GM19035 (cell line): Measurements from ENCODE around the gene KRT26.
"Not testable (repeated sequence)": the region's sequence is repeated elsewhere in the genome, so short reads cannot be mapped to it uniquely, and the experiment has no call there.

Experiments
- ATAC-seq: cut with Tn5 transposase; IDR thresholded peaks from one replicate; pipeline ENCODE4 v1.9.1; 2021; ENCODE audit not compliant: unreplicated experiment

KRT26 gene

GRCh38 chr17:40794466-40794865 lies 22.5 kb upstream of the KRT26 start:
- no peak for ATAC-seq

GRCh38 chr17:40793832-40794231 lies 21.8 kb upstream of the KRT26 start:
- ATAC-seq: no peak

- no peak for ATAC-seq
Observed at GRCh38 chr17:40791787-40792436, 19.9 kb upstream of the KRT26 start.

GRCh38 chr17:40791111-40791510 lies 19.1 kb upstream of the KRT26 start:
- ATAC-seq: no peak

GRCh38 chr17:40782450-40782849 lies 10.4 kb upstream of the KRT26 start, which contains the start of gene KRT27:
TSS of gene KRT27 (minus strand) at chr17:40782550. CDS start at chr17:40782493, 57 bp downstream.
- ATAC-seq: no peak

GRCh38 chr17:40779181-40779909 lies 7.3 kb upstream of the KRT26 start:
- no peak for ATAC-seq

GRCh38 chr17:40778461-40778860 lies 6.5 kb upstream of the KRT26 start:
- no peak for ATAC-seq

- no peak for ATAC-seq
Observed at GRCh38 chr17:40777971-40778370, 6.0 kb upstream of the KRT26 start.

- ATAC-seq: no peak
Observed at GRCh38 chr17:40777459-40777858, 5.5 kb upstream of the KRT26 start.

- no peak for ATAC-seq
Observed at GRCh38 chr17:40775945-40776344, 3.9 kb upstream of the KRT26 start.

- no peak for ATAC-seq
Observed at GRCh38 chr17:40765657-40766056, 6.3 kb downstream of the KRT26 start.

- no peak for ATAC-seq
Observed at GRCh38 chr17:40763752-40764151, 8.2 kb downstream of the KRT26 start.

GRCh38 chr17:40760105-40761016 lies 11.6 kb downstream of the KRT26 start:
- no peak for ATAC-seq

- no peak for ATAC-seq
Observed at GRCh38 chr17:40755231-40755630, 16.8 kb downstream of the KRT26 start, which contains the start of gene KRT25. TSS of gene KRT25 (minus strand) at chr17:40755331. CDS start at chr17:40755271, 60 bp downstream.

- no peak for ATAC-seq
Observed at GRCh38 chr17:40753804-40754203, 18.2 kb downstream of the KRT26 start.

- ATAC-seq: no peak
Observed at GRCh38 chr17:40751065-40751464, 20.9 kb downstream of the KRT26 start.

GRCh38 chr17:40750391-40750790 lies 21.6 kb downstream of the KRT26 start:
- ATAC-seq: no peak

GRCh38 chr17:40748666-40749065 lies 23.3 kb downstream of the KRT26 start:
- ATAC-seq: not testable (repeated sequence)

- ATAC-seq: no peak
Observed at GRCh38 chr17:40738553-40738952, 33.4 kb downstream of the KRT26 start.

- ATAC-seq: no peak
Observed at GRCh38 chr17:40735016-40735415, 37.0 kb downstream of the KRT26 start.

GRCh38 chr17:40734018-40734417 lies 38.0 kb downstream of the KRT26 start:
- no peak for ATAC-seq
